MM.1S (cell line): ENCODE results near the gene GPHN.

ENCODE experiments used
- DNase-seq: peaks from one replicate; pipeline ENCODE4 v3.0.0-alpha.2; 2015
- H2AFZ ChIP-seq: fragments of 300-600 bp; sonication (generic); 2 replicates; pipeline ENCODE4 v1.6.0; 2016; ENCODE audit warnings: antibody characterized with exemption, low read length
- H3F3A ChIP-seq: fragments of 300-600 bp; sonication (generic); 2 replicates; pipeline ENCODE4 v1.6.1; 2016; ENCODE audit warnings: mild to moderate bottlenecking, antibody characterized with exemption, low read length, moderate library complexity, mixed read lengths; ENCODE audit not compliant: insufficient read depth
- H3K27ac ChIP-seq: fragments of 300-600 bp; sonication (generic); 2 replicates; pipeline ENCODE4 v1.5.1; 2016; ENCODE audit warnings: mild to moderate bottlenecking, low read length
- H3K27me3 ChIP-seq: fragments of 300-600 bp; sonication (generic); replicated peaks from 2 replicates; pipeline ENCODE4 v1.6.0; 2016; ENCODE audit warnings: low read length; ENCODE audit not compliant: insufficient read depth
- H3K36me3 ChIP-seq: fragments of 300-600 bp; sonication (generic); replicated peaks from 2 replicates; pipeline ENCODE4 v1.6.1; 2016; ENCODE audit warnings: mild to moderate bottlenecking, low read length, mixed read lengths; ENCODE audit not compliant: insufficient read depth
- H3K4me1 ChIP-seq: fragments of 300-600 bp; sonication (generic); 2 replicates; pipeline ENCODE4 v1.6.1; 2016; ENCODE audit warnings: low read length, mixed read lengths
- H3K4me2 ChIP-seq: fragments of 300-600 bp; sonication (generic); 2 replicates; pipeline ENCODE4 v1.6.0; 2016; ENCODE audit warnings: low read depth, low read length
- H3K4me3 ChIP-seq: fragments of 300-600 bp; sonication (generic); 2 replicates; pipeline ENCODE4 v1.5.1; 2016; ENCODE audit warnings: low read length, mixed read lengths
- H3K79me2 ChIP-seq: fragments of 300-600 bp; sonication (generic); 2 replicates; pipeline ENCODE4 v1.6.1; 2016; ENCODE audit warnings: mixed run types, low read length, mixed read lengths
- H3K9ac ChIP-seq: fragments of 300-600 bp; sonication (generic); 2 replicates; pipeline ENCODE4 v1.6.1; 2016; ENCODE audit warnings: low read length, mixed read lengths
- H3K9me2 ChIP-seq: fragments of 300-600 bp; sonication (generic); replicated peaks from 2 replicates; pipeline ENCODE4 v1.6.1; 2016; ENCODE audit warnings: mild to moderate bottlenecking, low read length, mixed read lengths; ENCODE audit not compliant: insufficient read depth
- H3K9me3 ChIP-seq: fragments of 300-600 bp; sonication (generic); replicated peaks from 2 replicates; pipeline ENCODE4 v1.6.1; 2016; ENCODE audit warnings: mild to moderate bottlenecking, low read length, mixed read lengths; ENCODE audit not compliant: insufficient read depth
- H4K20me1 ChIP-seq: fragments of 300-600 bp; sonication (generic); 2 replicates; pipeline ENCODE4 v1.6.1; 2016; ENCODE audit warnings: mild to moderate bottlenecking, low read length, moderate library complexity, mixed read lengths; ENCODE audit not compliant: insufficient read depth
- CTCF ChIP-seq: fragments of 300-600 bp; sonication (generic); IDR thresholded peaks from 2 replicates; pipeline ENCODE4 v1.5.1; 2016; ENCODE audit warnings: antibody characterized with exemption, low read length, mixed read lengths
- EZH2 ChIP-seq: fragments of 300-600 bp; sonication (generic); optimal IDR thresholded peaks from 2 replicates; pipeline ENCODE3; 2017; ENCODE audit warnings: low read depth, mild to moderate bottlenecking, antibody characterized with exemption, low read length, mixed read lengths
- EZH2phosphoT487 ChIP-seq: fragments of 300-600 bp; sonication (generic); IDR thresholded peaks from 2 replicates; pipeline ENCODE4 v1.6.1; 2018; ENCODE audit warnings: antibody characterized with exemption, low read length

Gene GPHN

DNA sequence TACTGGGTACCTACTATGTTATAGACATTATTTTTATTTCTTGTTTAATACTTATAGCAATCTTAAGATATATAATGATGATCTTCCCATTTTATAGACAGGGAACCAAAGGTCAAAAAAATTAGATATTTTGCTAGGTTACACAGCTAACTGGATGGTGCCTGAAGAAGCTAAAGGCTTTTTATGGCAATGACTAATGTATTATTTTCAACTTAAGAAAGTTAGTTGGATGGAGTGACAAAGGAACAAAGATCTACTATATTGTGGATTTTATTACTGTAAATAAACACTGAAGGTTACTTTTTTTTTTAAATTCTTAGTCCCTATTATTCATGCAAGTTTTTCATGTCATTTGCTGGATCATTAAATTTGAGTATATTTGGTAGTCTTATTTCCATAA lies 227.9 kb downstream of the GPHN start:
- Histone ChIP-seq H3K4me3 (no peak overlapping the region), H3F3A (no peaks in the 10 kb centered on the region), H4K20me1 (no peaks in the 10 kb centered on the region), H3K9me2 (no peaks in the 10 kb centered on the region), H3K4me2 (no peak overlapping the region), H3K27me3 (no peaks in the 10 kb centered on the region), H3K36me3 (no peaks in the 10 kb centered on the region), H3K79me2 (no peaks in the 10 kb centered on the region), H2AFZ (no peak overlapping the region), H3K4me1 (0 out of 2 replicates have a peak, but pooled peaks cover 5% of the 10 kb centered on the region), H3K27ac (no peak overlapping the region), H3K9me3 (no peaks in the 10 kb centered on the region), H3K9ac (no peak overlapping the region)
- TF ChIP-seq EZH2phosphoT487 (no peak), EZH2 (no peak), CTCF (no peak)
- DNase-seq, result no peak

- no peaks in the 10 kb centered on the region for H3K79me2 ChIP-seq
- DNase-seq, result no peak
- H3K27ac ChIP-seq, result no peak overlapping the region
- no peaks in the 10 kb centered on the region for H4K20me1 ChIP-seq
- no peaks in the 10 kb centered on the region for H3K9me3 ChIP-seq
- H3K9ac ChIP-seq, result no peak overlapping the region
- peaks cover 12% of the 10 kb centered on the region for H3K4me1 ChIP-seq
- TF ChIP-seq EZH2phosphoT487, result no peak
- no peak for TF ChIP-seq CTCF
- H3K9me2 ChIP-seq, result no peaks in the 10 kb centered on the region
- H3K4me3 ChIP-seq, result no peak overlapping the region
- H3F3A ChIP-seq, result no peaks in the 10 kb centered on the region
- H3K27me3 ChIP-seq, result no peaks in the 10 kb centered on the region
- H3K36me3 ChIP-seq, result no peaks in the 10 kb centered on the region
- no peak overlapping the region for H2AFZ ChIP-seq
- no peak overlapping the region for H3K4me2 ChIP-seq
These were observed 231.9 kb downstream of the GPHN start for GRCh38 chr14:66739826-66740225.

GRCh38 chr14:66745078-66745477 lies 237.1 kb downstream of the GPHN start:
- Histone ChIP-seq H2AFZ (no peak overlapping the region), H3K4me2 (peak overlapping the region; percentile 57), H3K27me3 (no peaks in the 10 kb centered on the region), H3K9me2 (no peaks in the 10 kb centered on the region), H3F3A (no peaks in the 10 kb centered on the region), H4K20me1 (no peaks in the 10 kb centered on the region), H3K9me3 (no peaks in the 10 kb centered on the region), H3K27ac (peak overlapping the region; percentile 55; the same call in 1 of the 2 replicates), H3K36me3 (no peaks in the 10 kb centered on the region), H3K4me1 (peaks cover 15% of the 10 kb centered on the region), H3K4me3 (no peak overlapping the region; the same call in 1 of the 2 replicates), H3K9ac (peak overlapping the region; percentile 13; the same call in 1 of the 2 replicates), H3K79me2 (no peaks in the 10 kb centered on the region)
- no peak for TF ChIP-seq EZH2phosphoT487
- DNase-seq, result peak; percentile 6

- no peaks in the 10 kb centered on the region for H4K20me1 ChIP-seq
- H3K9me3 ChIP-seq, result no peaks in the 10 kb centered on the region
- H3K9ac ChIP-seq, result no peak overlapping the region
- H3K4me2 ChIP-seq, result no peak overlapping the region
- H3K27ac ChIP-seq, result no peak overlapping the region
- no peaks in the 10 kb centered on the region for H3K36me3 ChIP-seq
- peak; percentile 57 for TF ChIP-seq CTCF
- no peak for TF ChIP-seq EZH2phosphoT487
- TF ChIP-seq EZH2, result no peak
- peak; percentile 35 for DNase-seq
- no peaks in the 10 kb centered on the region for H3K27me3 ChIP-seq
- H3K4me3 ChIP-seq, result no peak overlapping the region
- peaks cover 15% of the 10 kb centered on the region for H3K4me1 ChIP-seq
- H3F3A ChIP-seq, result no peaks in the 10 kb centered on the region
- H3K79me2 ChIP-seq, result no peaks in the 10 kb centered on the region
- H3K9me2 ChIP-seq, result no peaks in the 10 kb centered on the region
- no peak overlapping the region for H2AFZ ChIP-seq
These were observed 238.5 kb downstream of the GPHN start for GRCh38 chr14:66746316-66747006.
